AG09319 (cell line): ENCODE data around the gene COL4A4.
"Not testable (repeated sequence)": the region's sequence is repeated elsewhere in the genome, so short reads cannot be mapped to it uniquely, and the experiment has no call there.

ENCODE experiments used
- DNase-seq: peaks from one replicate; pipeline ENCODE4 v3.0.0-alpha.2; 2010; ENCODE audit warnings: low read depth; ENCODE audit errors: extremely low read depth
- TF ChIP-seq, protein P1 (sequence below): IDR thresholded peaks from 2 replicates; pipeline ENCODE4 v1.5.1; 2011; ENCODE audit warnings: low read depth, mild to moderate bottlenecking, inconsistent platforms, low read length, moderate library complexity

Gene COL4A4

GRCh38 chr2:227097495-227098161, 66.4 kb downstream of the COL4A4 start:
- no peak for DNase-seq
- TF ChIP-seq, protein P1, sequence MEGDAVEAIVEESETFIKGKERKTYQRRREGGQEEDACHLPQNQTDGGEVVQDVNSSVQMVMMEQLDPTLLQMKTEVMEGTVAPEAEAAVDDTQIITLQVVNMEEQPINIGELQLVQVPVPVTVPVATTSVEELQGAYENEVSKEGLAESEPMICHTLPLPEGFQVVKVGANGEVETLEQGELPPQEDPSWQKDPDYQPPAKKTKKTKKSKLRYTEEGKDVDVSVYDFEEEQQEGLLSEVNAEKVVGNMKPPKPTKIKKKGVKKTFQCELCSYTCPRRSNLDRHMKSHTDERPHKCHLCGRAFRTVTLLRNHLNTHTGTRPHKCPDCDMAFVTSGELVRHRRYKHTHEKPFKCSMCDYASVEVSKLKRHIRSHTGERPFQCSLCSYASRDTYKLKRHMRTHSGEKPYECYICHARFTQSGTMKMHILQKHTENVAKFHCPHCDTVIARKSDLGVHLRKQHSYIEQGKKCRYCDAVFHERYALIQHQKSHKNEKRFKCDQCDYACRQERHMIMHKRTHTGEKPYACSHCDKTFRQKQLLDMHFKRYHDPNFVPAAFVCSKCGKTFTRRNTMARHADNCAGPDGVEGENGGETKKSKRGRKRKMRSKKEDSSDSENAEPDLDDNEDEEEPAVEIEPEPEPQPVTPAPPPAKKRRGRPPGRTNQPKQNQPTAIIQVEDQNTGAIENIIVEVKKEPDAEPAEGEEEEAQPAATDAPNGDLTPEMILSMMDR: no peak

DNA sequence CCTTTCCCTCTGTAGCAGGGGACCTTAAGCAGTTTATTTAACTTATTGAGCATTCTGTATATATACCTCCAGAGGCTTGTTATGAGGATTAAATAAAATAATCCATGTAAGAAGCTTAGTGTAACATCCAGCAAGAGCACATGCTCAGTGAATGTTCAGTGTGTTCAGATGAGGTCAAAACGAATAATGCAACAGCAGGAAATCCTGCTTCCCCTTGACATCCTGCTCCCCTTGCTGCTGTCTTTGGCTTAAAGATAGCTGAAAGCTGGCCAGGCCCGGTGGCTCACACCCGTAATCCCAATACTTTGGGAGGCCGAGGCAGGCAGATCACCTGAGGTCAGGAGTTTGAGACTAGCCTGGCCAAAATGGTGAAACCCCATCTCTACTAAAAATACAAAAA, 68.7 kb downstream of the COL4A4 start:
- no peak for DNase-seq
- TF ChIP-seq, protein P1: no peak

GRCh38 chr2:227082286-227082685, 81.7 kb downstream of the COL4A4 start:
- no peak for DNase-seq
- TF ChIP-seq, protein P1: no peak

GRCh38 chr2:227079726-227080125, 84.3 kb downstream of the COL4A4 start:
- no peak for DNase-seq

GRCh38 chr2:227065065-227065464, 98.9 kb downstream of the COL4A4 start:
- not testable (repeated sequence) for DNase-seq

More at GRCh38 chr2:227079726-227080125, 84.3 kb downstream of the COL4A4 start:
- TF ChIP-seq, protein P1: no peak

DNA sequence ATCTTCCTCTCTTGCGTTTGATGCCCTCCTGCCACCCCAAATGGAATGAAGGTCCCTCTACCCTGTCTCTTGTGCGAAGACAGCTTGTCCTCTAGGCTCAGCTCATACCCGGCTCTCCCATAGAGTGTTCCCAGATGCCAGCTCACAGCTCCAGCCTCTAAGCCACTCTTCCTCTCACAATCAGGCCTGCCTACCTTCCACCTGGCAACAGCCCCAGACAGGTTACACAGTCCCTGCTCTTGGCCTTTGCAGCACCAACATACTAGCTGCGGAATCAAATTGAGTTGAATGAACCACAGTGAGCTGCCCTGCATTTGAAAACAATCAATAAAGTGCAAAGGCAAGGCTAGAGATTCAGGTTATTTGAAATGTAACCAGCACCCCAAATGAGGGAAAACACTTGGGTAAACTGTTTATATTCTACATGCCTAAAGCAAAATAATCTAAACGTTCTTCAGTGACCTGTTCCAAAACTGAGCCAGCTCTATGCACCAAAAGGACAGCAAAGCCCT, 105.1 kb downstream of the COL4A4 start:
- TF ChIP-seq, protein P1: no peak
- no peak for DNase-seq

- DNase-seq: no peak
- TF ChIP-seq, protein P1: no peak
Observed at GRCh38 chr2:227057743-227058447, 106.1 kb downstream of the COL4A4 start.
